GM18526 (cell line): ENCODE measurements around the gene MED7.

Source experiments
- POLR2A ChIP-seq: IDR thresholded peaks from 3 replicates; pipeline ENCODE4 v1.6.1; 2011; ENCODE audit not compliant: insufficient read length; ENCODE audit errors: extremely low read depth

The MED7 gene

DNA sequence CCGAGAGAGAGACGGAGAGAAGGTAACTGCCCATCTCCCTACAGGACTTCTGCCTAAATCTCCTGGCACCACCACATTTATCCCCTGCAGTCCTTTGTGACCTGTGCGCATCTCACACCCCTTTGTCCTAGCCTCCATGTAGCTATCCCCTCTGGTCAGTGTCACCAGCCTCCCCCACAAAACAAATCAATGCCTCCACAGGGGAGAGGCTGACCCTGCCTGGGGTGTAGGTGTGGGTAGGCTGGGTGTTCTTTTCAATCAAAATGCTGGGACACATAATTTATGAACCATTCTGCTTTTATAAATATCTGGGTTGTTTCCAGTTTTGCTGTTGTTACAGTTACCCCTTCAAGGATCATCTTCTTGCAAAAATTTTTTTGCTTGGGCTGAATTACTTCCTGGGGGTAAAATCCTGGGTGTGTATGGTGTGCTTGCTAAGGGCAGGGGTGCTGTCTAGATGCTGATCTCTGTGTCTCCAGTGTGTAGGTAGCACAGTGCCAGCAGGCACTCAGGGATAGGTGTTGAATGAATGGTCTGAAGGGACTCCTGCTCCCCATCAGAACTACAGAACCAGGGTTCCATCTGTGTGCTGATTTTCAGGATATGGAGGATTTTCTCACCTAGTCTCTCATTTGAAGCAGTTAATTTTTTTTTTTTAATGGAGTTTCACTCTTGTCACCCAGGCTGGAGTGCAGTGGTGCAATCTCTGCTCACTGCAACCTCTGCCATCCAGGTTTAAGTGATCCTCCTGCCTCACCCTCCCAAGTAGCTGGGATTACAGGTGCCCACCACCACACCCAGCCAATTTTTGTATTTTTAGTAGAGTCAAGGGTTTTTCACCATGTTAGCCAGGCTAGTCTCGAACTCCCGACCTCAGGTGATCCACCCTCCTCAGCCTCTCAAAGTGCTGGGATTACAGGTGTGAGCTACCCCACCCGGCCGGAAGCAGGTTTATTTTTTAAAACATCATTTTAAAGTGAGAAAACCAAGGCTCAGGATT lies 23.8 kb upstream of the MED7 start, which contains the start of gene GARIN3:
TSS of gene GARIN3 (minus strand) at position 51 of the 1,000 bp plus-strand sequence. CDS start 96 bp downstream, outside the sequence.
- no peak for TF ChIP-seq POLR2A

- no peak for TF ChIP-seq POLR2A
Observed at GRCh38 chr5:157165668-157166067, 23.0 kb upstream of the MED7 start.

GRCh38 chr5:157165261-157165660 lies 22.6 kb upstream of the MED7 start:
- no peak for TF ChIP-seq POLR2A

DNA sequence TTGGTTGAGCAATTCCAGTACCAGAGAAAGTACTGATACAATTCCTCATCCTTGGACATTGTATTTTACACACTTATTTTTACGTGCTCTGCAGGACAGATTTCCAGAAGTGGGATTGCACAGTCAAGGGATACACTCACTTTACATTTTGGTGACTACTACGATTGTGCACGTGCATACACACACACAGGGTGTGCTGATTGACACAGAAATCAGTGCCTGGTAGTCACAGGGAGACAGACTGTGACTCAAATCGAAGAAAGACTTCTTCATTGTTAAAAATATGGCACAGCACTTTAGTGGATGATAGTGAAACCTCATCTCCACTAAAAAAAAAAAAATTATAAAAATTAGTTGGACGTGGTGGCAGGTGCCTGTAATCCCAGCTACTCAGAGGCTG lies 21.9 kb upstream of the MED7 start:
- no peak for TF ChIP-seq POLR2A

GRCh38 chr5:157162919-157163510 lies 20.4 kb upstream of the MED7 start:
- TF ChIP-seq POLR2A, result no peak

- TF ChIP-seq POLR2A, result no peak
Observed at GRCh38 chr5:157161996-157162395, 19.3 kb upstream of the MED7 start.

DNA sequence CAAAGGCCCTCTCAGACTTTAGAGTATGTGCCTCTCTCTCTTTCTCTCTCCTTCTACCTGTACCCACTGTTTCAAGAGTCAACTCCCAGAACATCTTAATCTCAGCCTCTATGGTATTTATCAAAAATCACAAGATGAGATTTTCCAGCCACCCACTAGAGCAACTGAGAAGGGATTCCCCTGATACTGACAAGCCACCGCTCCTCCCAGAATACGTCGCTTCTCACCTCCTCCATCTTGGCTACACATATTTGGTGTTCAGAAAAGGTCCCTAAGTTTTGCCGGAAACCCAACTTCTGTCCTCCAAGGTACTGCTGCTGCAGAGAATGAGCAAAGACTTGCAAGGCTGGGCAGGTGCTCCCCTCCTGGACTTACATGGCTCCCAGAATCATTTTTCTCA lies 17.3 kb upstream of the MED7 start:
- TF ChIP-seq POLR2A, result no peak

DNA sequence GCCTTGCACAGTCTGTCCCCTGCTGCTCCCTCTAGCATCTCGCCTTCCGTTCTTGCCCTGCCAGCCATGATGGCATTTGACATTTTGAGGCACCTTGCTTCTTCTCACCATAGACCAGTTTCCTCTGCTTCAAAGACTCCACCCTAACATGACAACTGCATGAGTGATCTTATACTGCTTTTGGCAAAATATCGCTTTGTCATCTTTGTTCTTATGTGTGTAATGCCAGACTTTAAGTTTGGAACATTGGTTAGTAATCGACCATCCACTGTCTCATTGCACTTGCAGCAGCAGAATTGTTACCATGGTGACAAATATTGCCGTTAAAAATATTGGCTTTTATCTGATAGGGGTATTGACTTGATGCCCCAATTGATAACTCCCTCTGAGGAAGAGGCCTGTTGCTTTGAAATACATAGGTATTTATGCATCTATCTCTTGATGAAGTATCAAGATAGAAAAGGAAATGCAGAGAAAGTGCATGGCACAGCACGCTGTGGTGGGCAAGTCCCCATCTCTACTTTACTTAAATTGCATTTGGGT lies 16.6 kb upstream of the MED7 start:
- TF ChIP-seq POLR2A, result no peak

DNA sequence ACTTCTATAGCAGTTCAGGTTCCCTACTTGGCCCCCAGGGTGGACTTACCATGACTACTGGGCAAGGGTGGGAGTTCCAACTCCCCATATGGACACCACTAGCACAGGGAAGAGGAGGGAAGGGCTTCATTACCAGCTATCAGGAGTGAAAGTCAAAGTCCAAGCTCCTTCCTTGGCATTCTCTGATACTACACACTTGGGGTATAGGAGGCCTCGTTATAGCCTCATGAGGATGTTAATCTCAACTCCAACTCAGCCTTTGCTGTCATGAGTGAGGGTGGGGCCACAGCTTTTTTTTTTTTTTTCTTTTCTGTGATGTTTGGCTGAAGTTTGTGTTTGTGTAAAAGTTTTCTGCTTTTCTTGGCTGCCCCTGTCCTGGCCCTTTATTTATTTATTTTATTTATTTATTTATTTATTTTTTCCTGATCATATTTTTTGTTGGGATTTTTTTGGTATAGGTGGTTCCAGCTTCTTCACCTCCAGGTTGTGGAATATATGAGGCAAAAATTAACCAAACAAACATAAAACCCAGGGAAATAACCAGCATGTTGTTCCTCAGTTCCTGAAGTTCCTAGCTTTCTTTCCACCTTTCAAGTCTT lies 14.7 kb upstream of the MED7 start:
- no peak for TF ChIP-seq POLR2A

GRCh38 chr5:157155297-157155696 lies 12.6 kb upstream of the MED7 start:
- TF ChIP-seq POLR2A, result no peak

DNA sequence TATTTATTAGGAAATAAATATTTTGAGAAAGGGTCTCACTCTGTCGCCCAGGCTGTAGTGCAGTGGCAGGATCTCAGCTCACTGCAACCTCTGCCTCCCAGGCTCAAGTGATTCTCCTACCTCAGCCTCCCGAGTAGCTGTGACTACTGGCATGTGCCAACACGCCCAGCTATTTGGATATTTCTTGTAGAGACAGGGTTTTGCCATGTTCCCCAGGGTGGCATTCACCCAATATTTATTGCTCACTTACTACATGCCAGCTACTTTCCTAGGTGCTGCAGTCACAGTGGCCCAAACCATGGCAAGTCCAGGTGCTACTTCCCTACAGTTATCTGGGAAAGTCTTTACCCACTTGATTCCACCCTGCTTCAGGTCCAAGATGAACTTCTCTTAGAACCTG lies 8.3 kb upstream of the MED7 start:
- TF ChIP-seq POLR2A, result no peak

GRCh38 chr5:157148734-157149615 lies 6.3 kb upstream of the MED7 start:
- TF ChIP-seq POLR2A, result no peak

DNA sequence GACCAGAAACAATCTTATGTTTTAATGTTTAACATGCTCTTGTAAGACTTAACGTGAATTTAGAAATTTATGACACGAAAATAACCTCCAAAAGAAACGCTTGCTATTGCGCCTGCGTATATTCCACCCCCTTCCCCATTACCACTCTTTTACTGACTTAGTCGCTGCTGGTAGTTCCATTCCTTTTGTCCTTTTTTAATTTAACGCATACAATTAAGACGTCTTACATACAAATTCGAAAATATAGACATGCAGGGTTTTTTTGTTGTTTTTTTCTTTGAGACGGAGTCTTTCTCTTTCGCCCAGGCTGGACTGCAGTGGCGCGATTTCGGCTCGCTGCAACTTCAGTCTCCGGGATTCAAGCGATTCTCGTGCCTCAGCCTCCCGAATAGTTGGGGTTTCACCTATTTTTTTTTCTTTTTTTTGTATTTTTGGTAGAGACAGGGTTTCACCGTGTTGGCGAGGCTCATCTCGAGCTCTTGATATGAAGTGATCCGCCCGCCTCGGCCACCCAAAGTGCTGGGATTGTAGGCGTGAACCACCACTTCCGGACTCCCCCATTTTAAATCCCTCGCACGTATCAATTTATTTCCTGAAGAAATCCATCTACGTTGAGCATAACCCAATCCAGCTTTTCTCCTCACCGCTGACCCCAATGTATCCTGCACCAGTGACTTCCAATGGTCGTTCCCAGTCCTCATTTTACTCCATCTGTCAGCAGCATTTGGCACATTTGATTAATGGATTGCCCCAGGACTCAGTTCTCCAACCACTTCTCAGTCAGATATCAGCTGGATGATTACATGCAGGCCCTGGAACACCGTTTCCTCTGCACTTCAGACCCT lies 684 bp upstream of the MED7 start:
- no peak for TF ChIP-seq POLR2A

DNA sequence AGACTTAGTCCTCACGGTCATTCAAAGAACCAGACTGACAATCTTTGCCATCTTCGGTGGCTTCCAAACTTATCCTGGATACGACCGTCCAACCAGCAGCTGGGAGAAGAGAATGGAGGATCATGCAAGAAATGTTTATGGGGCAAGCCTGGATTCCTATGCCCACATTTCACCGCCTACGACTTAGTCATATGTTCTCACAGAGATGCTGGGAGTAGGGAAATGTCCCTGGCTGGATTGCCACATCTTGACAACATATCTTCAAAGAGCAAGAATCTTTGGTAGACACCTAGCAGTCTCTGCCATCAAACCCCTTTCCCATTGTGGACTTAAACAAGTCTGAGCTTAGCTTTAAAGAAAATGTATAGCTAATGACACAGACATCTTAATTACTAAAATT lies 5.0 kb downstream of the MED7 start:
- no peak for TF ChIP-seq POLR2A
